ENCODE data around the gene POTEM. TPM values are rescaled to one million over a fixed set of nuclear protein-coding genes. Genes with fewer than 3 reads are reported as not detected.
"Not testable (repeated sequence)": the region's sequence is repeated elsewhere in the genome, so short reads cannot be mapped to it uniquely, and the experiment has no call there.

Gene POTEM
- total RNA-seq, 1 donor from 2014 or later: not detected

DNA sequence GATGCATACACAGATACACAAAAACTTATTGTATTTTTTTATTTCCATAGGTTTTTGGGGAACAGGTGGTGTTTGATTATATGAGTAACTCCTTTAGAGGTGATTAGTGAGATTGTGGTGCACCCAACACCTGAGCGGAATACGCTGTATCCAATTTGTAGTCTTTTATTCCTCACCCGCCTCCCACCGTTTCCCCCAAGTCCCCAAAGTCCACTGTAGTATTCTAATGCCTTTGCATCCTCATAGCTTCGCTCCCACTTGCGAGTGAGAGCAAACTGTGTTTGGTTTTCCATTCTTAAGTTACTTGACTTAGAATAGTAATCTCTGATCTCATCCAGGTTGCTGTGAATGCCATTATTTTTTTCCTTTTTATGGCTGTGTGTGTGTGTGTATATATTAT lies 17.3 kb upstream of the POTEM start:
- H3K36me3 Mint-ChIP-seq (ENCODE audit: low read depth, unreplicated experiment); H3K4me3 ChIP-seq (ENCODE audit: insufficient read depth, low read depth, low read length); H3K27ac Mint-ChIP-seq (ENCODE audit: unreplicated experiment); H3K4me2 ChIP-seq (ENCODE audit: low read length); H3K9me3 ChIP-seq (ENCODE audit: insufficient read depth, low read depth, low read length); H3K27me3 ChIP-seq (ENCODE audit: insufficient read depth, low read length); FAIRE-seq; H3K27ac ChIP-seq (ENCODE audit: low read depth, low read length); H3K4me1 ChIP-seq (ENCODE audit: insufficient read depth, low read length); DNase-seq (ENCODE audit: low read depth); H4K20me1 ChIP-seq (ENCODE audit: insufficient read depth, low read length); H3K9ac ChIP-seq (ENCODE audit: low read length); H2AFZ ChIP-seq (ENCODE audit: low read depth, low read length); H3K27me3 Mint-ChIP-seq (ENCODE audit: low read depth, unreplicated experiment); H3K36me3 ChIP-seq (ENCODE audit: insufficient read depth, low read length); H3K9me3 Mint-ChIP-seq (ENCODE audit: unreplicated experiment); H3K4me3 Mint-ChIP-seq (ENCODE audit: unreplicated experiment); H3K79me2 ChIP-seq (ENCODE audit: insufficient read depth, low read length); H3K4me1 Mint-ChIP-seq (ENCODE audit: low read depth, unreplicated experiment): not testable (repeated sequence)

DNA sequence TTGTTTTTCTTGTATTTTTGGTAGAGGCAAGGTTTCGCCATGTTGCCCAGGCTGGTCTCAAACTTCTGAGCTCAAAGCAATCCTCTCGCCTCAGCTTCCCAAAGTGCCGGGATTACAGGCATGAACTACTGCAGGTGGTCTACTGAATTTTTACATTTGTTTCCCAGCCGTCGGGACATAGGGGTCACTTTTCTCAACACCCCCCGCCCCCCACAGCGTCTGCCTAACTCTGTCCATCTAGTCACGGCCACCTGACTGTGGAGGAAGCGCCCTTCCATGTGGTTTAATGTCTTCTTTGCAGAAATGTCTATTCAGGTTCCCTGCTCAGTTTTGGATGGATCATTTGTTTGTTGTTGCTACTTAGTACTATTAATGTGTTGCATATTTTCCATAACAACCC lies 14.1 kb upstream of the POTEM start:
- not testable (repeated sequence) for H3K4me2 ChIP-seq (ENCODE audit: low read length); H2AFZ ChIP-seq (ENCODE audit: low read depth, low read length); H3K79me2 ChIP-seq (ENCODE audit: insufficient read depth, low read length); H3K4me3 ChIP-seq (ENCODE audit: insufficient read depth, low read depth, low read length); H3K9ac ChIP-seq (ENCODE audit: low read length); DNase-seq (ENCODE audit: low read depth); H3K4me1 Mint-ChIP-seq (ENCODE audit: low read depth, unreplicated experiment); H3K27ac ChIP-seq (ENCODE audit: low read depth, low read length); H4K20me1 ChIP-seq (ENCODE audit: insufficient read depth, low read length); H3K9me3 ChIP-seq (ENCODE audit: insufficient read depth, low read depth, low read length); H3K36me3 Mint-ChIP-seq (ENCODE audit: low read depth, unreplicated experiment); H3K27ac Mint-ChIP-seq (ENCODE audit: unreplicated experiment); H3K27me3 ChIP-seq (ENCODE audit: insufficient read depth, low read length); H3K27me3 Mint-ChIP-seq (ENCODE audit: low read depth, unreplicated experiment); H3K9me3 Mint-ChIP-seq (ENCODE audit: unreplicated experiment); FAIRE-seq; H3K36me3 ChIP-seq (ENCODE audit: insufficient read depth, low read length); H3K4me3 Mint-ChIP-seq (ENCODE audit: unreplicated experiment); H3K4me1 ChIP-seq (ENCODE audit: insufficient read depth, low read length)

DNA sequence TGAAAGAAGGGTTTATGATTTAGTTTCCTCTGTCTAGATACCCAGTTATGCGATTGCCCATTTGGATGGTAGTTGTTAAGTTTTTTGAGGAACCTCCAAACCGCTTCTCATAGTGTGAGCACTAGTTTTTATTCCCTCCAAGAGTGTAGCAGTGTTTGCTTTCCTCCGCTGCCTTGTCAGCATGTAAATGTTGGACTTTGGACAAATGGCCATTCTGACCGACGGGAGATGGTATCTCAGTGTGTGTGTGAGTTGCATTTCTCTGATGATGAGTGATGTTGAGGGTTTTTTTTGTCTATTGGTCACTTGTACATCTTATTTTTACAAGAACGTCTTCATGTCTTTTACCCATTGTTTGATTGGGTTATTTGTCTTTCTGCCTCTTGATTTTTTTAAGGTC lies 11.4 kb upstream of the POTEM start:
- not testable (repeated sequence) for H3K27me3 Mint-ChIP-seq (ENCODE audit: low read depth, unreplicated experiment); H2AFZ ChIP-seq (ENCODE audit: low read depth, low read length); H3K79me2 ChIP-seq (ENCODE audit: insufficient read depth, low read length); H3K9me3 Mint-ChIP-seq (ENCODE audit: unreplicated experiment); H3K4me2 ChIP-seq (ENCODE audit: low read length); H3K4me3 Mint-ChIP-seq (ENCODE audit: unreplicated experiment); DNase-seq (ENCODE audit: low read depth); H3K27me3 ChIP-seq (ENCODE audit: insufficient read depth, low read length); H3K4me1 Mint-ChIP-seq (ENCODE audit: low read depth, unreplicated experiment); FAIRE-seq; H3K27ac ChIP-seq (ENCODE audit: low read depth, low read length); H3K9ac ChIP-seq (ENCODE audit: low read length); H3K9me3 ChIP-seq (ENCODE audit: insufficient read depth, low read depth, low read length); H3K36me3 Mint-ChIP-seq (ENCODE audit: low read depth, unreplicated experiment); H4K20me1 ChIP-seq (ENCODE audit: insufficient read depth, low read length); H3K4me3 ChIP-seq (ENCODE audit: insufficient read depth, low read depth, low read length); H3K36me3 ChIP-seq (ENCODE audit: insufficient read depth, low read length); H3K27ac Mint-ChIP-seq (ENCODE audit: unreplicated experiment); H3K4me1 ChIP-seq (ENCODE audit: insufficient read depth, low read length)

DNA sequence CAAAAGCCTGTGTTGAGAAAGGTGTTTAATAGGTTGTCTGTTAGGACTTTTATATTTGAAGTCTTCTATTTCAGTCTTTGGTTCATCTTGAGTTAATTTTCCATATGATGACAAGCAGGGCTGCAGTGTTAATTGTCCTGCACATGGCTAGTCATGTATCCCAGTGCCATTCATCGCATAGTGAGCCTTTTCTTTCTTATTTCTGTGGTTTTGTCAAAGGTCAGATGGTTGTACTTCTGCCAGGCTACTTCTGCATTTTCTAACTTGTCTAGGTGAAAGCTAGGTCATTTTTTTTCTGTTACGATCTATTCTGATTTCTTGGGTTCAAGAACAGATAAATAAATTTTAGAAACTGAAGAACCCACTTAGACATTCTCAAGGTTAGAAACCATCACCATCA lies 5.7 kb upstream of the POTEM start:
- H3K27ac ChIP-seq (ENCODE audit: low read depth, low read length); H3K27me3 ChIP-seq (ENCODE audit: insufficient read depth, low read length); FAIRE-seq; H3K4me2 ChIP-seq (ENCODE audit: low read length); H4K20me1 ChIP-seq (ENCODE audit: insufficient read depth, low read length); H3K27me3 Mint-ChIP-seq (ENCODE audit: low read depth, unreplicated experiment); H3K27ac Mint-ChIP-seq (ENCODE audit: unreplicated experiment); H3K4me1 ChIP-seq (ENCODE audit: insufficient read depth, low read length); H3K4me3 Mint-ChIP-seq (ENCODE audit: unreplicated experiment); H3K9me3 Mint-ChIP-seq (ENCODE audit: unreplicated experiment); H3K36me3 ChIP-seq (ENCODE audit: insufficient read depth, low read length); H2AFZ ChIP-seq (ENCODE audit: low read depth, low read length); H3K9ac ChIP-seq (ENCODE audit: low read length); H3K36me3 Mint-ChIP-seq (ENCODE audit: low read depth, unreplicated experiment); H3K4me3 ChIP-seq (ENCODE audit: insufficient read depth, low read depth, low read length); H3K79me2 ChIP-seq (ENCODE audit: insufficient read depth, low read length); H3K9me3 ChIP-seq (ENCODE audit: insufficient read depth, low read depth, low read length); H3K4me1 Mint-ChIP-seq (ENCODE audit: low read depth, unreplicated experiment); DNase-seq (ENCODE audit: low read depth): not testable (repeated sequence)

DNA sequence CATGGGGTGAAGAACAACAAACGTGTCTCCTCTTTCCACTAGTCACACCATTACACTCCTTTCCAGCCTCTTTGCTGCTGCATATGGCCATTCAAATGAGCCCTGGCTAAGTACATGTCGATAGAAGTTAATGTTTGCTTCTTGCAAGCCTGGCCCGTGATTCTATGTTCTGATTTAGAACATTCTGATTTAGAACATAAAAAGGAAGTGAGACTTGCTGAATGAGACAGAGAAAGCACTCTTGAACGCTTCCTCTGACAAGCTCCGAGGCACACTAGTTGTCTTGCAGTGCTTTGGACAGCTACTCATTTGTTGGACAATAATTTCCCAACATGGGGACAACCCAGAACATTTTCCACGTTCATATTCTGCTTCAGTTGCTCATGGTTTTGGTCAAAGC lies 5.1 kb upstream of the POTEM start:
- DNase-seq (ENCODE audit: low read depth); H3K4me1 Mint-ChIP-seq (ENCODE audit: low read depth, unreplicated experiment); H3K27me3 Mint-ChIP-seq (ENCODE audit: low read depth, unreplicated experiment); H2AFZ ChIP-seq (ENCODE audit: low read depth, low read length); H3K36me3 Mint-ChIP-seq (ENCODE audit: low read depth, unreplicated experiment); H3K9me3 ChIP-seq (ENCODE audit: insufficient read depth, low read depth, low read length); H3K27ac ChIP-seq (ENCODE audit: low read depth, low read length); H3K27me3 ChIP-seq (ENCODE audit: insufficient read depth, low read length); H3K4me2 ChIP-seq (ENCODE audit: low read length); H3K4me3 ChIP-seq (ENCODE audit: insufficient read depth, low read depth, low read length); H3K27ac Mint-ChIP-seq (ENCODE audit: unreplicated experiment); FAIRE-seq; H3K4me1 ChIP-seq (ENCODE audit: insufficient read depth, low read length); H3K4me3 Mint-ChIP-seq (ENCODE audit: unreplicated experiment); H3K9me3 Mint-ChIP-seq (ENCODE audit: unreplicated experiment); H3K36me3 ChIP-seq (ENCODE audit: insufficient read depth, low read length); H4K20me1 ChIP-seq (ENCODE audit: insufficient read depth, low read length); H3K79me2 ChIP-seq (ENCODE audit: insufficient read depth, low read length); H3K9ac ChIP-seq (ENCODE audit: low read length): not testable (repeated sequence)

DNA sequence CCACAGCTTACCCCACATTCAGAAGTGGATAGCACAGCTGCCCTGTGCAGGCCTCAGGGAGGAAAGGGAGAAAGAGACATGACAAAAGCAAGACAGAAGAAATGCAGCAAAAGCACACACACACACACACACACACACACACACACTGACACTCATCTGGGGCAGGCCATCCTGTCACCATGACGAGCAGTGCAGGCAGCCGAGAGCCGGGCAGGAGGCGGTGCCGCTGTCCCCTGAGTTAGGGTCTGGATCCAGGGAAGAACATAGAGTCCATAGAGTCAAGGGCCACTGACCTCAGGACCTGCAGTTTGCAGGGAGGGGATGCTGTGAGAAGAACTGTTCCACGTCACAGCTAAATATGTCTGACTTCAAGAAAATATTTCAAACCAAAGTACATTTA lies 4.0 kb upstream of the POTEM start:
- not testable (repeated sequence) for H3K4me3 ChIP-seq (ENCODE audit: insufficient read depth, low read depth, low read length); H4K20me1 ChIP-seq (ENCODE audit: insufficient read depth, low read length); H3K27ac ChIP-seq (ENCODE audit: low read depth, low read length); H3K4me3 Mint-ChIP-seq (ENCODE audit: unreplicated experiment); H3K36me3 Mint-ChIP-seq (ENCODE audit: low read depth, unreplicated experiment); H2AFZ ChIP-seq (ENCODE audit: low read depth, low read length); H3K4me1 Mint-ChIP-seq (ENCODE audit: low read depth, unreplicated experiment); H3K27me3 Mint-ChIP-seq (ENCODE audit: low read depth, unreplicated experiment); H3K27ac Mint-ChIP-seq (ENCODE audit: unreplicated experiment); H3K27me3 ChIP-seq (ENCODE audit: insufficient read depth, low read length); H3K79me2 ChIP-seq (ENCODE audit: insufficient read depth, low read length); H3K9me3 ChIP-seq (ENCODE audit: insufficient read depth, low read depth, low read length); H3K4me2 ChIP-seq (ENCODE audit: low read length); FAIRE-seq; H3K9me3 Mint-ChIP-seq (ENCODE audit: unreplicated experiment); H3K36me3 ChIP-seq (ENCODE audit: insufficient read depth, low read length); DNase-seq (ENCODE audit: low read depth); H3K4me1 ChIP-seq (ENCODE audit: insufficient read depth, low read length); H3K9ac ChIP-seq (ENCODE audit: low read length)
